GM21367 (cell line): ENCODE measurements around the gene LRRC3C.
A peak's percentile ranks its signal among the peaks of the same experiment; 100 is the strongest.
"Not testable (repeated sequence)": the region's sequence is repeated elsewhere in the genome, so short reads cannot be mapped to it uniquely, and the experiment has no call there.

Experiments used
- ATAC-seq: cut with Tn5 transposase; IDR thresholded peaks from one replicate; pipeline ENCODE4 v1.9.1; 2021; ENCODE audit not compliant: unreplicated experiment

The LRRC3C gene

GRCh38 chr17:39946551-39947330 lies 19.2 kb downstream of the LRRC3C start:
- no peak for ATAC-seq

GRCh38 chr17:39948489-39948828 lies 20.9 kb downstream of the LRRC3C start:
- not testable (repeated sequence) for ATAC-seq

GRCh38 chr17:39949028-39949427 lies 21.5 kb downstream of the LRRC3C start:
- no peak for ATAC-seq

- no peak for ATAC-seq
These were observed 23.4 kb downstream of the LRRC3C start for GRCh38 chr17:39950871-39951348.

- ATAC-seq = peak; percentile 19
These were observed 24.6 kb downstream of the LRRC3C start for GRCh38 chr17:39951924-39952679.

- peak; percentile 66 for ATAC-seq
These were observed 25.3 kb downstream of the LRRC3C start for GRCh38 chr17:39952680-39953470.

GRCh38 chr17:39953471-39953888 lies 25.9 kb downstream of the LRRC3C start:
- no peak for ATAC-seq

GRCh38 chr17:39954876-39955275 lies 27.3 kb downstream of the LRRC3C start:
- no peak for ATAC-seq

- ATAC-seq = no peak
These were observed 28.2 kb downstream of the LRRC3C start for GRCh38 chr17:39955726-39956225.

GRCh38 chr17:39960524-39961041 lies 33.1 kb downstream of the LRRC3C start:
- no peak for ATAC-seq

- ATAC-seq = no peak
These were observed 35.2 kb downstream of the LRRC3C start, which contains the start of gene GSDMA for GRCh38 chr17:39962642-39963220. Gene GSDMA, plus strand, starts transcription at chr17:39963004. Its CDS starts 2,684 bp downstream, at chr17:39965688.

- no peak for ATAC-seq
These were observed 36.3 kb downstream of the LRRC3C start for GRCh38 chr17:39963829-39964228.

GRCh38 chr17:39965017-39965699 lies 37.6 kb downstream of the LRRC3C start:
- no peak for ATAC-seq

- no peak for ATAC-seq
These were observed 39.2 kb downstream of the LRRC3C start for GRCh38 chr17:39966771-39967170.

- no peak for ATAC-seq
These were observed 41.2 kb downstream of the LRRC3C start for GRCh38 chr17:39968761-39969160.

GRCh38 chr17:39969375-39969774 lies 41.8 kb downstream of the LRRC3C start:
- no peak for ATAC-seq

GRCh38 chr17:39970157-39970692 lies 42.7 kb downstream of the LRRC3C start:
- no peak for ATAC-seq

GRCh38 chr17:39971076-39971603 lies 43.6 kb downstream of the LRRC3C start:
- ATAC-seq = no peak

GRCh38 chr17:39972271-39972670 lies 44.7 kb downstream of the LRRC3C start:
- ATAC-seq = no peak
